ENCODE data around the gene KDM4C. TPM values are rescaled to one million over a fixed set of nuclear protein-coding genes. Genes with fewer than 3 reads are reported as not detected.
A peak's percentile ranks its signal among the peaks of the same experiment; 100 is the strongest.

The KDM4C gene
- total RNA-seq, 6 donors from 2014 or later = 31.6 to 96.4 (median 41.2) TPM

DNA sequence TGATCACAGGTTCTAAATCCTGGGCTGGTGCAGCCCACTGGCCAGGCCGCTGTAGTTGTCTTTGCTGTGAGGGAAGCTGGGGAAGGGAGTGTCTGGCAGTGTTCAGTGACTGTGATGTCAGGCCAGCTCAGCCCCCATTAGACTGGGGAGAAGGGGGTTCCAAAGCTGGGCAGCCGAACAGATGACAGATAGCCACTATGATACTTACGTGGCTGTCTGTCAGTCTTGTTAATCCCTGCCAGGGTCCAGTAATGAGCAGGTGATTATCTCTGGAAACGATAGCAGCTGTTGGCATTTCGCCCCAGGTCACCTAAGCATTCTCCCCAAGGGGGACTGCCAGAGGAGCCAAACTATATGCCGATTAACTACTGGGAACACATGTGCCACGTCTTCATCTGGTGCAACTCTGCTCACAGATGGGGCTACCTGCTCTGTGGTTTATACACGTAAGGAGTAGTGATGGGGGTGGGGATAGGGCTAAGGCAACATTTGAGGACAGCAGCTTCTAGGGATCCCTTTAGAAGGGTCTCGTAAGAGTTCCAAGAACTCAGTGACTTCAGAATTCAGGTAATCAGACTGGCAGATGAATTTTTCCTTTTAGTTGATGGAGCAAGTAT, 396.3 kb downstream of the KDM4C start:
- no peaks in the 10 kb centered on the region for H3K9me3 ChIP-seq
- H3K4me1 ChIP-seq = peaks cover 0 to 8% (median 0%) of the 10 kb centered on the region in 4 donors
- no peak for TF ChIP-seq EP300 (IDR thresholded peaks at IDR 0.05)
- TF ChIP-seq POLR2AphosphoS5 (IDR thresholded peaks at IDR 0.05) = no peak
- TF ChIP-seq CTCF (IDR thresholded peaks at IDR 0.05) = no peak
- no peak for TF ChIP-seq POLR2A (IDR thresholded peaks at IDR 0.05)
- no peak overlapping the region for H3K4me3 ChIP-seq
- H3K27me3 ChIP-seq = no peaks in the 10 kb centered on the region
- no peaks in the 10 kb centered on the region for H3K36me3 ChIP-seq
- DNase-seq = no peak
- H3K27ac ChIP-seq = no peak overlapping the region
- ATAC-seq (ENCODE audit: low FRiP score in 2 of 2) = peak in 1 of 2 donors; percentile 51
- WGBS, 2 donors = 85 to 96% methylated on average over 7 to 9 of the region's 9 CpGs

DNA sequence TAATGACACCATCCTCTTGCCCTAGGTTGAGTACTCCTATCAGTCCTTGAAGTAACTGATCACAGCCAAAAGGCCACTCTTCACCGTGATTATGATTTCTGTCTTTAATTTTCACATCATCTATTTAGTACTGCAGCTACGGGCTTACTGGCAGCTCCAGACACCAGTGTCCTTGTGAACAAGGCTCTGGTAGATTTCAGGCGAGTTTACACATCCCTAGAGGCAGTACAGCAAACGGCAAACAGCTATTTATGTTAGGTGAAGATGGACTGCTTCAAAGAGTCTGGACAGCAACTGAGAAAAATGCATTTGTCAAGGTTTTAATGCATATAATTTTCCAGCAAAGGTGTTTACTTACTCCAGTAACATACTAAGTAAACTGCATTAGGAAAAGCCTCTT, 396.9 kb downstream of the KDM4C start:
- WGBS, 2 donors = 92 to 93% methylated on average over 4 of the region's 4 CpGs
- TF ChIP-seq POLR2AphosphoS5 (IDR thresholded peaks at IDR 0.05) (no peak), EP300 (IDR thresholded peaks at IDR 0.05) (no peak), POLR2A (IDR thresholded peaks at IDR 0.05) (no peak), CTCF (IDR thresholded peaks at IDR 0.05) (no peak)

GRCh38 chr9:7161469-7161868, 403.7 kb downstream of the KDM4C start:
- H3K36me3 ChIP-seq = peaks cover 0 to 16% (median 6%) of the 10 kb centered on the region in 4 donors
- H3K4me3 ChIP-seq = no peak overlapping the region
- no peak for DNase-seq
- no peaks in the 10 kb centered on the region for H3K27me3 ChIP-seq
- no peaks in the 10 kb centered on the region for H3K9me3 ChIP-seq
- H3K27ac ChIP-seq = no peak overlapping the region
- no peak for TF ChIP-seq POLR2AphosphoS5 (IDR thresholded peaks at IDR 0.05)
- TF ChIP-seq CTCF (IDR thresholded peaks at IDR 0.05) = no peak
- TF ChIP-seq EP300 (IDR thresholded peaks at IDR 0.05) = no peak
- no peak for TF ChIP-seq POLR2A (IDR thresholded peaks at IDR 0.05)
- ATAC-seq (ENCODE audit: low FRiP score in 2 of 2) = no peak
- H3K4me1 ChIP-seq = no peaks in the 10 kb centered on the region
- WGBS, 2 donors = 64 to 66% methylated on average over 2 of the region's 2 CpGs

More for the DNA sequence above, 396.9 kb downstream of the KDM4C start:
- ATAC-seq (ENCODE audit: low FRiP score in 2 of 2) (no peak), DNase-seq (no peak)
- Histone ChIP-seq H3K9me3 (no peaks in the 10 kb centered on the region), H3K27ac (no peak overlapping the region), H3K4me3 (no peak overlapping the region), H3K27me3 (no peaks in the 10 kb centered on the region), H3K4me1 (peaks cover 0 to 5% (median 0%) of the 10 kb centered on the region in 4 donors), H3K36me3 (no peaks in the 10 kb centered on the region)

- TF ChIP-seq POLR2AphosphoS5 (IDR thresholded peaks at IDR 0.05) (no peak), EP300 (IDR thresholded peaks at IDR 0.05) (no peak)
- WGBS, 2 donors = 38 to 61% methylated on average over 1 of the region's 1 CpG
- Histone ChIP-seq H3K9me3 (no peaks in the 10 kb centered on the region), H3K27ac (no peak overlapping the region), H3K4me1 (no peaks in the 10 kb centered on the region), H3K4me3 (no peak overlapping the region), H3K27me3 (no peaks in the 10 kb centered on the region), H3K36me3 (peaks cover 0 to 16% (median 6%) of the 10 kb centered on the region in 4 donors)
- DNase-seq (no peak), ATAC-seq (ENCODE audit: low FRiP score in 2 of 2) (no peak)
Observed at GRCh38 chr9:7163932-7164331, 406.2 kb downstream of the KDM4C start.

GRCh38 chr9:7164440-7165330, 406.9 kb downstream of the KDM4C start:
- H3K4me1 ChIP-seq = no peaks in the 10 kb centered on the region
- no peak overlapping the region for H3K27ac ChIP-seq
- peaks cover 0 to 17% (median 6%) of the 10 kb centered on the region in 4 donors for H3K36me3 ChIP-seq
- no peaks in the 10 kb centered on the region for H3K9me3 ChIP-seq
- WGBS, 2 donors = 84 to 92% methylated on average over 12 to 13 of the region's 13 CpGs
- DNase-seq (no peak), ATAC-seq (ENCODE audit: low FRiP score in 2 of 2) (no peak)
- no peaks in the 10 kb centered on the region for H3K27me3 ChIP-seq
- TF ChIP-seq CTCF (IDR thresholded peaks at IDR 0.05) (no peak), POLR2A (IDR thresholded peaks at IDR 0.05) (no peak), POLR2AphosphoS5 (IDR thresholded peaks at IDR 0.05) (no peak), EP300 (IDR thresholded peaks at IDR 0.05) (no peak)
- no peak overlapping the region for H3K4me3 ChIP-seq
